ENCODE measurements around the gene FTCD. TPM values are rescaled to one million over a fixed set of nuclear protein-coding genes. Genes with fewer than 3 reads are reported as not detected.

The FTCD gene
- total and polyA plus RNA-seq, 3 donors from 2014 or later = 49.2 to 63.5 (median 50.5) TPM

DNA sequence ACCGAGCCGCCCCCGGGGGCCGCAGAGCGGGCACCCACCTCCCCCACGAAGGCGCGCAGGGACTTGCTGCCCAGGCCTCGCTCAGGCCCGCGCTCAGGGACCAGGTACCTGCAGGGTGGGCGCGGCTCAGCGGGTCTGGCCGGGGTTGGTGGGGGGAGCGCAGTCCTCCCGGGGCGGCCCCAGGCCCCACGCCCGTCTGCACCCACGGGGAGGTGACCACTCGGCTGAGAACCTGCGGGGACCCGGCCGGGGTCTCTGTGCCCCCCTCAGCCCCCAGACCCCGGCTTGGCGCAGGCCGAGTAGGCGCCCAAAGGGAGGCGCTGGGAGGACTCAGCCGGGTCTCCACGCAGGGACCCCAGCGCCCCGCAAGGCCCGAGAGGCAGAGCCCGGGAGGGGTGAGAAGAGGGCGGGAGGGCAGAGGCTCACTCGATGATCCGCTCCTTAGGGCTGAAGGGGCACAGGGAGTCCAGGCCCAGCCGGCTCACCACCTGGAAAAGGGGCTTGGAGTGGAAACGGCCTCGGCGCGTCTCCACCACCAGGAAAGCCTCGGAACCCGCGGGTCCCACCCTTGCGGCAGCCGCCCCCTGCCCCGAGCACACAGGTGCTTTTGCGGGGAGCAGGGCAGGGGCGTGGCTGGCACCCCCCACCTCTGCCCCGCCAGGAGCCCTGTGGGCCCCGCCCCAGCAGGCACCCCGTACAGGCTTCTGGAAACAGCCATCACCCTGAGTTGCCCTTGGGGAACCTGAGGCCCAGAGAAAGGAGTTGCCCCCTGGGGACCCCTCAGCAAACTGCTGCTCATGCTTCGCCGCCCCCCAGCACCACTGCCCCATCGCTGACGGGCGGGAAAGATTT lies 9.3 kb downstream of the FTCD start:
- peak overlapping the region in 1 of 2 donors; percentile 34 for H3K4me3 ChIP-seq
- no peaks in the 10 kb centered on the region for H3K9me3 ChIP-seq
- no peak overlapping the region for H3K27ac ChIP-seq
- H3K4me1 ChIP-seq = peaks cover 10% of the 10 kb centered on the region
- intact Hi-C loops (cut with DNase I; ENCODE audit: low total_unique reads) = no loop called here
- WGBS, 2 donors = 48 to 85% methylated on average over 6 to 60 of the region's 60 CpGs
- no peaks in the 10 kb centered on the region for H3K27me3 ChIP-seq
- TF ChIP-seq, protein P1, sequence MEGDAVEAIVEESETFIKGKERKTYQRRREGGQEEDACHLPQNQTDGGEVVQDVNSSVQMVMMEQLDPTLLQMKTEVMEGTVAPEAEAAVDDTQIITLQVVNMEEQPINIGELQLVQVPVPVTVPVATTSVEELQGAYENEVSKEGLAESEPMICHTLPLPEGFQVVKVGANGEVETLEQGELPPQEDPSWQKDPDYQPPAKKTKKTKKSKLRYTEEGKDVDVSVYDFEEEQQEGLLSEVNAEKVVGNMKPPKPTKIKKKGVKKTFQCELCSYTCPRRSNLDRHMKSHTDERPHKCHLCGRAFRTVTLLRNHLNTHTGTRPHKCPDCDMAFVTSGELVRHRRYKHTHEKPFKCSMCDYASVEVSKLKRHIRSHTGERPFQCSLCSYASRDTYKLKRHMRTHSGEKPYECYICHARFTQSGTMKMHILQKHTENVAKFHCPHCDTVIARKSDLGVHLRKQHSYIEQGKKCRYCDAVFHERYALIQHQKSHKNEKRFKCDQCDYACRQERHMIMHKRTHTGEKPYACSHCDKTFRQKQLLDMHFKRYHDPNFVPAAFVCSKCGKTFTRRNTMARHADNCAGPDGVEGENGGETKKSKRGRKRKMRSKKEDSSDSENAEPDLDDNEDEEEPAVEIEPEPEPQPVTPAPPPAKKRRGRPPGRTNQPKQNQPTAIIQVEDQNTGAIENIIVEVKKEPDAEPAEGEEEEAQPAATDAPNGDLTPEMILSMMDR (IDR thresholded peaks at IDR 0.05) = no peak
- no peak for TF ChIP-seq POLR2A (IDR thresholded peaks at IDR 0.05)
- H3K36me3 ChIP-seq (ENCODE audit: low read depth, missing control alignments) = no peaks in the 10 kb centered on the region
- DNase-seq = no peak

DNA sequence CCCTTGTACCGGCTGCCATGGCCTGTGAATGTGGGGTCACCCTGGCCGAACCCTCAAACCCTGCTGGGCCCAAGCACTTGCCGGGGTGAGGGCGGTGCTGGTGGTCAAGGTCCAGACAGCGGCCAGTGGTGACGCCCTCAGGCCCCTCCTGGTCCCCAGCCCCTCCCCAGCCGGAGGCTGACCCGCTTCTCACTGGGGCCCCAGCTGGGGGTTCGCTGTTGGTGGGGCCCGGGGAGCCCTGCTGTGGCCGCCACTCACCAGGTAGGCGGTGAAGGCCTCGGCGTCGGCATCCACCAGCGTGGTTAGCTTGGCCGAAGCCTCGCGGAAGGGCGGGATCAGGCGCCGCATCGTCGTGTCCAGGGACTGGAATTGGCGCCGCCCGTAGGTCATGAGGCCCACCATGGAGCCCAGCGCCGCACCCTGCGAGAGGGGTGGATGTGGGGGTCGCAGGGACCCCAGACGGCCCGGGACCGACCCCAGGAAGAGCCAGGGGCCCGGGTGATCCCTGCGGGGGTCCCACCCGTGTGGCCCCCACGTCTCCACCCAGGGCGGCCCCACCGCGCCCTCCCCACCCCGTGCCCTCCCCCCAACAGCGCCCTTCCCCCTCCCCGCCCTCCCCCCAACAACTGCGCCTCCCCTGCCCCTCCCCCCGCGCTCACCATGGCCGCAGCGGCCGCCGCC lies 10.1 kb downstream of the FTCD start:
- Histone ChIP-seq H3K4me3 (peak overlapping the region in 1 of 2 donors; percentile 34), H3K27ac (no peak overlapping the region), H3K36me3 (ENCODE audit: low read depth, missing control alignments) (no peaks in the 10 kb centered on the region), H3K9me3 (no peaks in the 10 kb centered on the region), H3K27me3 (no peaks in the 10 kb centered on the region), H3K4me1 (peaks cover 10% of the 10 kb centered on the region)
- no peak for TF ChIP-seq POLR2A (IDR thresholded peaks at IDR 0.05)
- TF ChIP-seq, protein P1 (IDR thresholded peaks at IDR 0.05) = no peak
- no peak for DNase-seq
- intact Hi-C loops (cut with DNase I; ENCODE audit: low total_unique reads) = no loop called here
- 71 to 79% methylated on average over 18 to 40 of the region's 51 CpGs for WGBS, 2 donors

DNA sequence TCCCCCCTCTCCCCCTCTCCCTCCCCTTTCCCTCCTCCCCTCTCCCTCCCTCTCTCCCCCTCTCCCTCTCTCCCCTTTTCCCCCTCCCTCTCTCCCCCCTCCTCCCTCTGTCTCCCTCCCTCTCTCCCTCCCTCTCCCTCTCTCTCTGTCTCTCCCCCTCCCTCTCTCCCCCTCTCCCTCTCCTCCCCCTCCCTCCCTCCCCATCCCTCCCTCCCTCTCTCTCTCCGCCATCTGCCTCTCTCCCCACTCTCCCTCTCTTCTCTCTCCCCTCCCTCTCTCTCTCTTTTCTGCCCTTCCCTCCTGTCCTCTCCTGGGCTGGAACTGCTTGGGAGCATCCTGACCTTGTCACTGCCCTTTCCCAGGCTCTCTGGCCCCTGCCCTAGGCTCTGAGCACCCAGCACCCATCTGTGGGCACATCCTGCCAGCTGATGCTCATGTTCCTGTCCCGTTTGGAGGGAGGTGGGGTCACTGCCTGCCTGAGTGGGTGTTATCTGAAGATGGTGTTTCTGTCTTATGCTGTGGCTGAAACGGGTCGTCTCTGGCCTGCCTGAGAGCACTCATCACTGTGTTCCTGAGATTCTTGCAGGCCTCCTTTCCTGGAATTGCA lies 10.8 kb downstream of the FTCD start:
- Histone ChIP-seq H3K36me3 (ENCODE audit: low read depth, missing control alignments) (no peaks in the 10 kb centered on the region), H3K4me3 (no peak overlapping the region), H3K27ac (no peak overlapping the region), H3K9me3 (no peaks in the 10 kb centered on the region), H3K4me1 (peaks cover 10% of the 10 kb centered on the region), H3K27me3 (no peaks in the 10 kb centered on the region)
- DNase-seq = no peak
- intact Hi-C loops (cut with DNase I; ENCODE audit: low total_unique reads) = no loop called here
- 14 to 20% methylated on average over 1 to 3 of the region's 4 CpGs for WGBS, 2 donors
- TF ChIP-seq, protein P1 (IDR thresholded peaks at IDR 0.05) = no peak
- no peak for TF ChIP-seq POLR2A (IDR thresholded peaks at IDR 0.05)

GRCh38 chr21:46142582-46143473 lies 12.6 kb downstream of the FTCD start:
- DNase-seq = peak; percentile 82
- intact Hi-C loops (cut with DNase I; ENCODE audit: low total_unique reads) = no loop called here
- WGBS, 2 donors = 61 to 67% methylated on average over 21 of the region's 21 CpGs

More at GRCh38 chr21:46142582-46143473, 12.6 kb downstream of the FTCD start:
- Histone ChIP-seq H3K4me1 (peaks cover 6% of the 10 kb centered on the region), H3K27ac (peak overlapping the region in 1 of 2 donors; percentile 45), H3K4me3 (peak overlapping the region; percentile 34 to 39), H3K9me3 (no peaks in the 10 kb centered on the region), H3K27me3 (no peaks in the 10 kb centered on the region), H3K36me3 (ENCODE audit: low read depth, missing control alignments) (no peaks in the 10 kb centered on the region)
- TF ChIP-seq, protein P1 (IDR thresholded peaks at IDR 0.05) = no peak
- peak; percentile 23 for TF ChIP-seq POLR2A (IDR thresholded peaks at IDR 0.05)
